GM23248 (cell line): ENCODE measurements around the gene PCDHB6. TPM values are rescaled to one million over a fixed set of nuclear protein-coding genes. Genes with fewer than 3 reads are reported as not detected.
A peak's percentile ranks its signal among the peaks of the same experiment; 100 is the strongest.
"Not testable (repeated sequence)": the region's sequence is repeated elsewhere in the genome, so short reads cannot be mapped to it uniquely, and the experiment has no call there.

ENCODE experiments used
- DNase-seq: peaks from one replicate; pipeline ENCODE4 v3.0.0-alpha.2; 2015
- H2AFZ ChIP-seq: fragments of 200-600 bp; sonication (generic); 2 replicates; pipeline ENCODE4 v1.6.1; 2016; ENCODE audit warnings: antibody characterized with exemption
- H3F3A ChIP-seq: fragments of 200-600 bp; sonication (generic); 2 replicates; pipeline ENCODE4 v1.6.1; 2016; ENCODE audit warnings: mild to moderate bottlenecking, antibody characterized with exemption, mixed run types; ENCODE audit not compliant: insufficient read depth
- H3K27ac ChIP-seq: fragments of 200-600 bp; sonication (generic); 2 replicates; pipeline ENCODE4 v1.5.1; 2016; ENCODE audit warnings: mild to moderate bottlenecking
- H3K27me3 ChIP-seq: fragments of 200-600 bp; sonication (generic); replicated peaks from 2 replicates; pipeline ENCODE4 v1.6.1; 2016; ENCODE audit warnings: mild to moderate bottlenecking; ENCODE audit not compliant: insufficient read depth
- H3K36me3 ChIP-seq: fragments of 200-600 bp; sonication (generic); 2 replicates; pipeline ENCODE4 v1.6.1; 2016; ENCODE audit warnings: low read depth, mild to moderate bottlenecking
- H3K4me1 ChIP-seq: fragments of 200-600 bp; sonication (generic); 2 replicates; pipeline ENCODE4 v1.6.1; 2016; ENCODE audit warnings: mild to moderate bottlenecking; ENCODE audit not compliant: insufficient read depth
- H3K4me2 ChIP-seq: fragments of 200-600 bp; sonication (generic); one replicate; pipeline ENCODE4 v1.6.1; 2016; ENCODE audit warnings: mild to moderate bottlenecking; ENCODE audit not compliant: unreplicated experiment
- H3K4me3 ChIP-seq: fragments of 200-600 bp; sonication (generic); 2 replicates; pipeline ENCODE4 v1.5.1; 2016; ENCODE audit warnings: mild to moderate bottlenecking
- H3K79me2 ChIP-seq: fragments of 200-600 bp; sonication (generic); 2 replicates; pipeline ENCODE4 v1.6.1; 2016; ENCODE audit warnings: mild to moderate bottlenecking; ENCODE audit not compliant: insufficient read depth
- H3K9ac ChIP-seq: fragments of 200-600 bp; sonication (generic); 2 replicates; pipeline ENCODE4 v1.6.1; 2016; ENCODE audit warnings: mild to moderate bottlenecking
- H3K9me2 ChIP-seq: fragments of 200-600 bp; sonication (generic); 2 replicates; pipeline ENCODE4 v1.6.1; 2016; ENCODE audit warnings: mixed run types, mild to moderate bottlenecking, moderate library complexity; ENCODE audit not compliant: insufficient read depth
- H3K9me3 ChIP-seq: fragments of 200-600 bp; sonication (generic); one replicate; pipeline ENCODE4 v1.6.1; 2017; ENCODE audit warnings: low read depth
- H4K20me1 ChIP-seq: fragments of 200-600 bp; sonication (generic); 2 replicates; pipeline ENCODE4 v1.6.0; 2016; ENCODE audit not compliant: insufficient read depth
- EZH2 ChIP-seq: fragments of 200-600 bp; sonication (generic); IDR thresholded peaks from 2 replicates; pipeline ENCODE4 v1.6.1; 2018; ENCODE audit warnings: antibody characterized with exemption, mild to moderate bottlenecking; ENCODE audit not compliant: insufficient read depth, poor library complexity, severe bottlenecking
- EZH2phosphoT487 ChIP-seq: fragments of 200-600 bp; sonication (generic); IDR thresholded peaks from 2 replicates; pipeline ENCODE4 v1.6.1; 2018; ENCODE audit warnings: antibody characterized with exemption, moderate library complexity, mild to moderate bottlenecking, low read depth; ENCODE audit not compliant: insufficient read depth
- WGBS, 2 experiments: methylation state at CpG; one replicate each; pipeline ENCODE4 v1.1.6; 2015 to 2017; ENCODE audit warnings: low lambda C conversion rate in 2 of 2, low coverage in 1 of 2; ENCODE audit errors: missing lambda C conversion rate in 2 of 2; 5-methylcytosine and 5-hydroxymethylcytosine counted together
- in situ Hi-C: fragments of 300-500 bp; cut with MboI; formaldehyde crosslinking; loops from 2 replicates; pipeline ENCODE4 v1.15.0; 2020
- polyA plus RNA-seq: library from polyadenylated mRNA; unstranded; fragments of >200 nt; fragmentation: Nextera tagmentation; extraction: Ambion mirVana; gene quantifications from 2 replicates; pipeline ENCODE4 v1.2.1, GENCODE V29; 2016
- total RNA-seq: library from RNA; depleted of rRNA; stranded (reverse); fragments of >200 nt; shearing (Covaris generic); gene quantifications from 2 replicates; pipeline ENCODE4 v1.2.3, GENCODE V29; 2014

The PCDHB6 gene
- total and polyA plus RNA-seq, 2 experiments from 2014 or later: 0.10 to 0.22 TPM

DNA sequence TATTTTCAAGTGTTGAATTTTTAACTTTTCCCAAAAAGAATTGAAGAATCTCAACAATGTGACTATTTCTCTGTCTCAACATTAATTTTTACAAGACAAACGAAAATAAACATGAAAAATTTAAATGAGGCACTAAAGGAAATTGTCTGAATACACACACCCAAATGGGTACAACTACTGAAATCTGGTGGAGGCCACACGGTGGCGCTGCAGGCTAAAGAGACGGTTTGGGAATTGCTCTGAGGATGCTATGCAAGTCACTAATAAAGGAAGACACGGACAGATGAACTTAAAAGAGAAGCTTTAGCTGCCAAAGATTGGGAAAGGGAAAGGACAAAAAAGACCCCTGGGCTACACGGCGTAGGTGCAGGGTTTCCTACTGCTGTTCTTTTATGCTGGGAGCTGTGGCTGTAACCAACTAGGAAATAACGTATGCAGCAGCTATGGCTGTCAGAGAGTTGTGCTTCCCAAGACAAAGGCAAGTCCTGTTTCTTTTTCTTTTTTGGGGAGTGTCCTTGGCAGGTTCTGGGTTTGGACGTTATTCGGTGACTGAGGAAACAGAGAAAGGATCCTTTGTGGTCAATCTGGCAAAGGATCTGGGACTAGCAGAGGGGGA is 42.4 kb downstream of the PCDHB6 start, which contains the start of gene PCDHB10:
Gene PCDHB10, plus strand, starts transcription at position 244 of the 616 bp plus-strand sequence. Its CDS starts 200 bp downstream, at position 444.
- no peaks in the 10 kb centered on the region for H3K79me2 ChIP-seq
- H3K27ac ChIP-seq: no peak within 1 kb of the TSS
- peak within 1 kb of the TSS; percentile 52 for H3K4me2 ChIP-seq
- TF ChIP-seq EZH2phosphoT487 (no peak), EZH2 (no peak)
- no peaks in the 10 kb centered on the region for H4K20me1 ChIP-seq
- 2 to 3% methylated on average over 10 of the region's 10 CpGs for WGBS, 2 experiments
- H2AFZ ChIP-seq: no peak within 1 kb of the TSS
- in situ Hi-C loops: no loop called here
- DNase-seq: peak; percentile 54
- H3K9me2 ChIP-seq: no peaks in the 10 kb centered on the region
- H3K9me3 ChIP-seq: peaks cover 8% of the 10 kb centered on the region
- H3F3A ChIP-seq: no peaks in the 10 kb centered on the region
- H3K27me3 ChIP-seq: no peaks in the 10 kb centered on the region
- H3K9ac ChIP-seq: no peak within 1 kb of the TSS
- no peaks in the 10 kb centered on the region for H3K4me1 ChIP-seq
- peak within 1 kb of the TSS; percentile 49; the same call in 1 of the 2 replicates for H3K4me3 ChIP-seq
- H3K36me3 ChIP-seq: no peaks in the 10 kb centered on the region

DNA sequence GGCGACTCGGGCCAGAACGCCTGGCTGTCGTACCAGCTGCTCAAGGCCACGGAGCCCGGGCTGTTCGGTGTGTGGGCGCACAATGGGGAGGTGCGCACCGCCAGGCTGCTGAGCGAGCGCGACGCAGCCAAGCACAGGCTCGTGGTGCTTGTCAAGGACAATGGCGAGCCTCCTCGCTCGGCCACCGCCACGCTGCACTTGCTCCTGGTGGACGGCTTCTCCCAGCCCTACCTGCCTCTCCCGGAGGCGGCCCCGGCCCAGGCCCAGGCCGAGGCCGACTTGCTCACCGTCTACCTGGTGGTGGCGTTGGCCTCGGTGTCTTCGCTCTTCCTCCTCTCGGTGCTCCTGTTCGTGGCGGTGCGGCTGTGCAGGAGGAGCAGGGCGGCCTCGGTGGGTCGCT is 44.5 kb downstream of the PCDHB6 start:
- H3K79me2 ChIP-seq, H3K9me2 ChIP-seq, H3K36me3 ChIP-seq, H3K9me3 ChIP-seq, DNase-seq, H3K9ac ChIP-seq, H3K4me3 ChIP-seq, in situ Hi-C loops, H3K4me2 ChIP-seq, H2AFZ ChIP-seq, H3K27ac ChIP-seq, H3K4me1 ChIP-seq, H4K20me1 ChIP-seq, H3K27me3 ChIP-seq, H3F3A ChIP-seq: not testable (repeated sequence)
- 34% methylated on average over 4 to 6 of the region's 37 CpGs for WGBS, 2 experiments

DNA sequence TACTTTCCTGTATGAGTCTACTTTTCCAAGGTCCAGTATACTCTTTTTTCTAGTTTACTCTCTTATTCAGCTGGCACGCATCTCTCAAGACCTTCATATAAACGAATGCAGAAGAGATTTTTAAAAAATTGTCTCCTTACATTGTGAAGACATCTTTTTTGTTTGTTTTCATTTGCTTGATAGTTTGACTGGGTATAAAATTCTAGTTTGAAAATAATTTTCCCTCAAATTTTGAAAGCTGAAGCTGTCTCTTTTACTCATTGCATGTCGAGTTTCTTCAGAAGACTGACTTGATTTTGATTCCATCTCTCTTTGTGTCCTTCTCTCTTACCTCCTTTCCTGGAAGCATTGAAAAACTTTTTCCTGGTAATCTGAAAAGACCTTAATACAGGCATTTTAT is 46.5 kb downstream of the PCDHB6 start:
- no peak for DNase-seq
- Histone ChIP-seq H3K4me1 (no peaks in the 10 kb centered on the region), H3K4me3 (no peak overlapping the region), H2AFZ (no peak overlapping the region), H4K20me1 (no peaks in the 10 kb centered on the region), H3K27me3 (no peaks in the 10 kb centered on the region), H3K79me2 (no peaks in the 10 kb centered on the region), H3K9me2 (no peaks in the 10 kb centered on the region), H3K27ac (no peak overlapping the region), H3K36me3 (no peaks in the 10 kb centered on the region), H3F3A (no peaks in the 10 kb centered on the region), H3K9me3 (peaks cover 8% of the 10 kb centered on the region), H3K4me2 (no peak overlapping the region), H3K9ac (no peak overlapping the region)
- in situ Hi-C loops: no loop called here
- WGBS, 2 experiments: 3 to 7% methylated on average over 3 of the region's 3 CpGs
- TF ChIP-seq EZH2: no peak
- no peak for TF ChIP-seq EZH2phosphoT487

DNA sequence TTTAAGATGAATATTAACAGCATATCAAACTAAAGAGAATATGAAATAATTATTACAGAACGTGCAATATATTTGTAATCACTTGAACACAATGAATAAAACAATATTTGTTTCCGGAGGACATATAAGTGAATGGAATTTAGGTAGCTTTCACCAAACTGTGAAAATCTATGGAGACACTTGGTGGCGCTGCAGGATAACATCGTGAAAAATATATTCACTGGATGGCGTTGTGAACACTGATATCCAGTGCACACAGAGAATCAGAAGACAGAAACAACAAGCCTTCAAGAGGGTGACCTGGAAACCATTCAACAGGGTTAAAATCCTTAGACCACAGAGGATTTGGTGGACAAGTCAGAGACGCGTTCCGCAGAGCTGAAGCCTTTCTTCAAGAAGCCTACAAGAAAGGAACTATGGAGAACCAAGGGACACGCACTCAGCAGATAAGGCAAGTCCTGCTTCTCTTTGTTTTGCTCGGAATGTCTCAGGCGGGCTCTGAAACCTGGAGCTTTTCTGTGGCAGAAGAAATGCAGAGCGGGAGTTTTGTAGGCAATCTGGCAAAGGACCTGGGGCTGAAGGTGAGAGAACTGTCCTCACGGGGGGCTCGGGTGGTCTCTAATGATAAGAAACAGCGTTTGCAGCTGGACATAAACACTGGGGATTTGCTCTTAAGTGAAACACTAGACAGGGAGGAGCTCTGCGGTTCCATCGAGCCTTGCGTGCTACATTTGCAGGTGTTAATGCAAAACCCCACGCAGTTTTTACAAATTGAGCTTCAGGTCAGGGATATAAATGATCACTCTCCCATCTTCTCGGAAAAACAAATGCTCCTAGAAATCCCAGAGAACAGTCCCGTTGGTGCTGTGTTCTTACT is 49.7 kb downstream of the PCDHB6 start, which contains the start of gene PCDHB11:
Gene PCDHB11, plus strand, starts transcription at position 269 of the 877 bp plus-strand sequence. Its CDS starts 148 bp downstream, at position 417.
- no peaks in the 10 kb centered on the region for H3F3A ChIP-seq
- H3K9me2 ChIP-seq: no peaks in the 10 kb centered on the region
- no peaks in the 10 kb centered on the region for H3K36me3 ChIP-seq
- H3K79me2 ChIP-seq: no peaks in the 10 kb centered on the region
- H3K27ac ChIP-seq: no peak within 1 kb of the TSS
- peak within 1 kb of the TSS; percentile 70 for H2AFZ ChIP-seq
- 14 to 16% methylated on average over 21 of the region's 21 CpGs for WGBS, 2 experiments
- in situ Hi-C loops: no loop called here
- H4K20me1 ChIP-seq: no peaks in the 10 kb centered on the region
- peak; percentile 48 for DNase-seq
- peak within 1 kb of the TSS; percentile 52 for H3K4me2 ChIP-seq
- H3K9ac ChIP-seq: no peak within 1 kb of the TSS; the same call in 1 of the 2 replicates
- no peaks in the 10 kb centered on the region for H3K27me3 ChIP-seq
- H3K9me3 ChIP-seq: peaks cover 8% of the 10 kb centered on the region
- H3K4me3 ChIP-seq: peak within 1 kb of the TSS; percentile 63
- H3K4me1 ChIP-seq: no peaks in the 10 kb centered on the region
- no peak for TF ChIP-seq EZH2phosphoT487
- TF ChIP-seq EZH2: no peak

DNA sequence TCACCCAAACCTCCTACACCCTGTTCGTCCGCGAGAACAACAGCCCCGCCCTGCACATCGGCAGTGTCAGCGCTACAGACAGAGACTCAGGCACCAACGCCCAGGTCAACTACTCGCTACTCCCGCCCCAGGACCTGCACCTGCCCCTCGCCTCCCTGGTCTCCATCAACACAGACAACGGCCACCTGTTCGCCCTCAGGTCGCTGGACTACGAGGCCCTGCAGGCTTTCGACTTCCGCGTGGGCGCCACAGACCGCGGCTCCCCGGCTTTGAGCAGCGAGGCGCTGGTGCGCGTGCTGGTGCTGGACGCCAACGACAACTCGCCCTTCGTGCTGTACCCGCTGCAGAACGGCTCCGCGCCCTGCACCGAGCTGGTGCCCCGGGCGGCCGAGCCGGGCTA is 51.3 kb downstream of the PCDHB6 start:
- H3K4me1 ChIP-seq, in situ Hi-C loops, H3K36me3 ChIP-seq, DNase-seq, H3K9me3 ChIP-seq, H3F3A ChIP-seq, H3K79me2 ChIP-seq, H3K9me2 ChIP-seq, H3K4me3 ChIP-seq, H2AFZ ChIP-seq, H4K20me1 ChIP-seq, H3K9ac ChIP-seq, H3K4me2 ChIP-seq, H3K27me3 ChIP-seq, H3K27ac ChIP-seq: not testable (repeated sequence)
- 46 to 48% methylated on average over 22 to 25 of the region's 38 CpGs for WGBS, 2 experiments

DNA sequence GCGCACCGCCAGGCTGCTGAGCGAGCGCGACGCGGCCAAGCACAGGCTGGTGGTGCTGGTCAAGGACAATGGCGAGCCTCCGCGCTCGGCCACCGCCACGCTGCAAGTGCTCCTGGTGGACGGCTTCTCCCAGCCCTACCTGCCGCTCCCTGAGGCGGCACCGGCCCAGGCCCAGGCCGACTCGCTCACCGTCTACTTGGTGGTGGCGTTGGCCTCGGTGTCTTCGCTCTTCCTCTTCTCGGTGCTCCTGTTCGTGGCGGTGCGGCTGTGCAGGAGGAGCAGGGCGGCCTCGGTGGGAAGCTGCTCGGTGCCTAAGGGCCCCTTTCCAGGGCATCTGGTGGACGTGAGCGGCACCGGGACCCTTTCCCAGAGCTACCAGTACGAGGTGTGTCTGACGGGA is 51.8 kb downstream of the PCDHB6 start:
- H2AFZ ChIP-seq, in situ Hi-C loops: not testable (repeated sequence)

More for the DNA sequence above, 51.8 kb downstream of the PCDHB6 start:
- H3K9me3 ChIP-seq, H3K27ac ChIP-seq, DNase-seq, H3K27me3 ChIP-seq, H3K9ac ChIP-seq, H3K4me2 ChIP-seq, H3K79me2 ChIP-seq, H3K36me3 ChIP-seq, H3K4me1 ChIP-seq, H3K4me3 ChIP-seq, H3F3A ChIP-seq, H4K20me1 ChIP-seq, H3K9me2 ChIP-seq: not testable (repeated sequence)
- 19 to 37% methylated on average over 12 to 28 of the region's 35 CpGs for WGBS, 2 experiments
